ENCODE results near the gene MUS81. TPM values are rescaled to one million over a fixed set of nuclear protein-coding genes. Genes with fewer than 3 reads are reported as not detected.

MUS81 gene
- total and polyA plus RNA-seq, 9 donors, result 15.9 to 87.0 (median 55.7) TPM

GRCh38 chr11:65814986-65815565 is 45.2 kb upstream of the MUS81 start:
- intact Hi-C loops (cut with DNase I), result loop anchor here in 2 of 4 donors (5.0 to 10.0 kb wide), 3 partner anchors 38 to 108 kb away; partner anchors contain the start of gene KAT5 (in 1 of the 2)
- no peaks in the 10 kb centered on the region for H3K36me3 ChIP-seq
- H3K9me3 ChIP-seq, result no peaks in the 10 kb centered on the region
- 83 to 90% (median 86%) methylated on average over 16 of the region's 16 CpGs for WGBS, 3 donors
- H3K27me3 ChIP-seq, result no peaks in the 10 kb centered on the region
- peaks cover 2% of the 10 kb centered on the region for H3K4me1 ChIP-seq (ENCODE audit: insufficient read depth)
- DNase-seq, result no peak
- H3K4me3 ChIP-seq, result no peak overlapping the region
- H3K27ac ChIP-seq, result no peak overlapping the region
- no peak for TF ChIP-seq POLR2A (IDR thresholded peaks at IDR 0.05)
- TF ChIP-seq CTCF (IDR thresholded peaks at IDR 0.05), result no peak
- TF ChIP-seq EP300 (IDR thresholded peaks at IDR 0.05), result no peak

- TF ChIP-seq EP300 (IDR thresholded peaks at IDR 0.05) (no peak), CTCF (IDR thresholded peaks at IDR 0.05) (no peak), POLR2A (IDR thresholded peaks at IDR 0.05) (no peak)
- Histone ChIP-seq H3K4me3 (no peak overlapping the region), H3K9me3 (no peaks in the 10 kb centered on the region), H3K4me1 (ENCODE audit: insufficient read depth) (peaks cover 2% of the 10 kb centered on the region), H3K36me3 (no peaks in the 10 kb centered on the region), H3K27ac (peak overlapping the region in 1 of 2 donors; percentile 72), H3K27me3 (no peaks in the 10 kb centered on the region)
- WGBS, 3 donors, result 94 to 96% (median 94%) methylated on average over 3 of the region's 3 CpGs
- no peak for DNase-seq
- intact Hi-C loops (cut with DNase I), result loop anchor here in 2 of 4 donors (5.0 to 10.0 kb wide), 2 partner anchors 102 to 109 kb away; partner anchors contain the start of gene KAT5 (in 1 of the 2)
Observed at GRCh38 chr11:65816696-65817095, 43.5 kb upstream of the MUS81 start.

- peak overlapping the region; percentile 49 for H3K4me3 ChIP-seq
- TF ChIP-seq POLR2A (IDR thresholded peaks at IDR 0.05), result no peak
- TF ChIP-seq EP300 (IDR thresholded peaks at IDR 0.05), result no peak
- TF ChIP-seq CTCF (IDR thresholded peaks at IDR 0.05), result no peak
- intact Hi-C loops (cut with DNase I), result loop anchor here in 2 of 4 donors (5.0 to 10.0 kb wide), 2 partner anchors 103 to 110 kb away; partner anchors contain the start of gene KAT5 (in 1 of the 2)
- H3K36me3 ChIP-seq, result no peaks in the 10 kb centered on the region
- H3K27me3 ChIP-seq, result no peaks in the 10 kb centered on the region
- H3K27ac ChIP-seq, result peak overlapping the region in 1 of 2 donors; percentile 72
- H3K9me3 ChIP-seq, result no peaks in the 10 kb centered on the region
- 45 to 55% (median 53%) methylated on average over 5 of the region's 5 CpGs for WGBS, 3 donors
- H3K4me1 ChIP-seq (ENCODE audit: insufficient read depth), result peaks cover 2% of the 10 kb centered on the region
- no peak for DNase-seq
Observed at GRCh38 chr11:65817312-65817834, 42.9 kb upstream of the MUS81 start.

- intact Hi-C loops (cut with DNase I), result loop anchor here in 3 of 4 donors (1.0 to 10.0 kb wide), 4 partner anchors 38 to 111 kb away; partner anchors contain the start of genes KAT5 (in 2 of the 3) and AP5B1 (in 1 of the 3)
- peak; percentile 92 to 98 (median 97) for DNase-seq
- Histone ChIP-seq H3K27me3 (no peaks in the 10 kb centered on the region), H3K36me3 (no peaks in the 10 kb centered on the region), H3K9me3 (no peaks in the 10 kb centered on the region), H3K4me3 (peak overlapping the region; percentile 49), H3K27ac (peak overlapping the region in 1 of 2 donors; percentile 72), H3K4me1 (ENCODE audit: insufficient read depth) (peaks cover 2% of the 10 kb centered on the region)
- 4 to 9% (median 6%) methylated on average over 46 to 74 of the region's 74 CpGs for WGBS, 3 donors
- TF ChIP-seq CTCF (IDR thresholded peaks at IDR 0.05) (peak; percentile 96 to 97 (median 96)), POLR2A (IDR thresholded peaks at IDR 0.05) (no peak), EP300 (IDR thresholded peaks at IDR 0.05) (no peak)
Observed at GRCh38 chr11:65817835-65818680, 42.2 kb upstream of the MUS81 start.

Data from ovary (tissue), 9 donors.